Breast epithelium (tissue), 3 donors: ENCODE data around the gene OR10P1.

Source experiments
- CTCF ChIP-seq, 3 donors: fragments of 450-650 bp; IDR thresholded peaks; one replicate each; pipeline ENCODE4 v1.5.1; 2016 to 2017; ENCODE audit warnings: antibody characterized with exemption in 3 of 3, mild to moderate bottlenecking in 3 of 3, moderate library complexity in 3 of 3
- POLR2A ChIP-seq: fragments of 450-650 bp; IDR thresholded peaks from one replicate; pipeline ENCODE4 v1.6.1; 2016; ENCODE audit warnings: antibody characterized with exemption, mild to moderate bottlenecking, moderate library complexity
- POLR2AphosphoS5 ChIP-seq, 3 donors: sonication (generic); formaldehyde crosslinking; IDR thresholded peaks; one replicate each; pipeline ENCODE4 v1.6.1; 2017; ENCODE audit warnings: antibody characterized with exemption in 3 of 3

DNA sequence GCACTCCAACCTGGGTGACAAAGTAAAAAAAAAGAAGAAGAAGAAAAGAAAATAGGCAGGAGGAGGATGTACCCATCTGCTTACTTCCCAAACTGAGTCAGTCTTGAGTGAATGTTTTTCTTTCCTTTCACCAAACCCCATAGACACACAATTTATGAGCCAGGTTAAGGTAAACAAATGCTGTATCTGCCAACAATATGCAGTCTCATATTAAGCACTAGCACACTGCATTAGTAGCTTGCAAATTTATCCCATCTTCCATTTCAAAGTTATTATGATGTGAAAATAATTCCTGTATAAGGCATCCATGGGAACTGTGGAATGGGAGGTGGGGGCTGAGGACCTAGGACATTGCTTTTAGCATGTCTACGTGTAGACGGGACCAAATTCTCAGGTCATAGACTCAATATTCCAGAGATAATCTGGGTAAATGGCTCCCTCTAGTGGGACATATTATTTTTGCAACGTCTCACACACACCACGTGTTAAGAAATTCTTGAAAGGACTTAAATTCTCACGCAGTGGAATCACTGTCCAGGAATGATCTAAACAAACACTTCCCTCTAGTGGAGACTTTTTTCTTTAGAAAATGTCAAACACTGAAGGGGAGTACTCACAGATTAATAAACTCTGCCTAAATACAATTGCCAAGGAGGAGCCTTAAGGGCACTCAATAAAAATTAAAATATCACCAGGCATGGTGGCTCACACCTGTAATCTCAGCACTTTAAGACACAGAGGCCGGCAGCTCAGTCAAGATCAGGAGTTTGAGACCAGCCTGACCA lies 17.1 kb upstream of the OR10P1 start:
- TF ChIP-seq CTCF (IDR thresholded peaks at IDR 0.05) (peak; percentile 56 to 87 (median 72)), POLR2A (no peak), POLR2AphosphoS5 (IDR thresholded peaks at IDR 0.05) (no peak)
